Activated CD8-positive, alpha-beta memory T cell treated with anti-CD3 and anti-CD28 coated beads for 1 hour (primary cell): Measurements from ENCODE around the gene VPS50.
"Not testable (repeated sequence)": the region's sequence is repeated elsewhere in the genome, so short reads cannot be mapped to it uniquely, and the experiment has no call there.

ENCODE experiments used
- DNase-seq, 2 donors: peaks; one replicate each; pipeline ENCODE4 v3.0.0-alpha.2; 2020; ENCODE audit warnings: low read depth in 1 of 2; ENCODE audit errors: extremely low read depth in 1 of 2

Gene VPS50

DNA sequence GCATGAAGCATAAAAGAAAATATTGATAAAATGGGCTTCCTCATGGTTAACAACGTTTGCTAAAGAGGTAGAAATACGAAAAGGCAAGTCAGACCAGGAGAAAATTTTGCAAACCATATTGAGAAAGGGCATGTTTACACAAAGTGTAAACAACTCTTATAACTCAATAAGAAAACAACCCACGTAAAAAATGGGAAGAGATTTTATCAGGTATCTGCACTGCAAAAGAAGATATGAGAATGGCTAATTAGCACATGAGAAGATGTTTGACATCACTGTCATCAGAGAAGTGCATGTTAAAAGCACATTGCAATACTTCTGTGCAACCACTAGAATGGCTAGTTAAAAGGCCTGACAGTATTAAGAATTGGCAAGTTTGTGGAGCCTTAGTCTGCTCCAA, 99.5 kb downstream of the VPS50 start:
- no peak for DNase-seq

DNA sequence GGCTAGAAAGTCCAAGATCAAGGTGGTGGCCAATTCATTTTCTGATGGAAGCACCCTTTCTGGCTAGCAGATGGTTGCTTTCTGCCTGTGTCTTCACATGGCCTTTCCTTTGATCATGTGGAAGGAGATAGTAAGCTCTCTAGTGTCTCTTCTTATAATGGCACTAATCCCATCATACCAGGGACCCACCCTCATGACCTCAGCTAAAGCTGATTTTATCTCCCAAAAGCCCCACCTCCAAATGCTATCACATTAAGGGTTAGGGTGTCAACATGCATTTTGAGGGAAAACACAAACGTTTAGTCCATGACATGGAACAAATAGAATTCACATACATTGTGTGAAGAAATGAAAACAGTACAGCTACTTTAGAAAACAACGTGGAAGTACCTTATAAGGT, 100.0 kb downstream of the VPS50 start:
- no peak for DNase-seq

DNA sequence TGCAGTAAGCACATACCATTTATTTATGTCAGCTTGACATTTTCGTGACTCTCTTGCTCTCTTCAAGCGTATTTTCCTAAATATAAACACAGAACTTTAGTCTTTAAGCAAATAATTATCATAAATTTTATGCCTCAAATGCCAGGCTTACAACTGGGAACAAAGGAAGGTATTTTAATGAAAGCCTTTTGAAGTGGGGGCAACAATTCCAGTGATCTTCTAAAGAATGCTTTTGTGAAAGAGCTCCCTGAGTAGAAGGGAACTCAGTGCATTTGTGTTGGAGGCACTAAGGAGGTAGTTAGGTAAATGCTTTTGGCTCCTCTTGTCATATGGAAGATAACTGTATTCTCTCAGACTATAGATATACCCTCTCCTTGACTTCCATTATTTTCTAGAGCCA, 104.9 kb downstream of the VPS50 start:
- no peak for DNase-seq

DNA sequence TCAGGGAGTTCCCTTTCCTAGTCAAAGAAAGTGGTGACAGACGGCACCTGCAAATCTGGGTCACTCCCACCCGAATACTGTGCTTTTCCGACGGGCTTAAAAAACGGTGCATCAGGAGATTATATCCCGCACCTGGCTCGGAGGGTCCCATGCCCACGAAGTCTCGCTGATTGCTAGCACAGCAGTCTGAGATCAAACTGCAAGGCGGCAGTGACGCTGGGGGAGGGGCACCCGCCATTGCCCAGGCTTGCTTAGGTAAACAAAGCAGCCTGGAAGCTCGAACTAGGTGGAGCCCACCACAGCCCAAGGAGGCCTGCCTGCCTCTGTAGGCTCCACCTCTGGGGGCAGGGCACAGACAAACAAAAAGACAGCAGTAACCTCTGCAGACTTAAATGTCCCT, 110.0 kb downstream of the VPS50 start:
- not testable (repeated sequence) for DNase-seq

DNA sequence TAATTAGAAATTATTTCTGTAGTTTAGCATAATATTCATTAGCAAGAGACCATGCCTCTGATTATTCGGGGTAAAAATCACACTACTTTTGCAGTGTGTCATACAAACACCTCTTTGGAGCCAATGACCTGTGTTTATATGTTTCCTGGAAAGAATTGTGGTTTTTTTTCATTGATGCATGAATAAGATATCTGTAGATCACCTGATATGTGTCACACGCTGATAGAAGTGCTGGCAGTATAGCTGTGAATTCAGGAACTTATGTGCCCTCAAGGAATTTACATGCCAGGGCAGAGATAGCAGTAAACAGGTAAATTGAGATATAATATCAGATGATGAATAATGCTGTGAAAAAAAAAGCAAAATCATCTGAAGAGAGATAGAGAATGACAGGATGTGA, 118.2 kb downstream of the VPS50 start:
- no peak for DNase-seq

DNA sequence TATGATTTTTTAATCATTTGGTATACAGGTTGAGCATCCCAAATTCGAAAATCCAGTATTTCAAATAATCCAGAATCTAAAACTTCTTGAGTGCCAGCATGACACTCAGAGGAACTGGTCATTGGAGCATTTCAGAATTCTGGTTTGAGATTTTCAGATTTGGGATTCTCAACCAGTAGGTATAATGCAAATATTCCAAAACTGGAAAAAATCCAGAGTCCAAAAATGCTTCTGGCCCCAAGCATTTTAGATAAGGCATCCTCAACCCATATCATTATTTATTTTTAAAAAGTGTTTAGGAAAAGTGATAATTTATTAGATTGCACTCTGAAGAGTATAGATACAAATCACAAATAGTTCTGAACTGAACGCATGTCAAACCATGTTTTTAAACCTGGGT, 120.7 kb downstream of the VPS50 start:
- no peak for DNase-seq

DNA sequence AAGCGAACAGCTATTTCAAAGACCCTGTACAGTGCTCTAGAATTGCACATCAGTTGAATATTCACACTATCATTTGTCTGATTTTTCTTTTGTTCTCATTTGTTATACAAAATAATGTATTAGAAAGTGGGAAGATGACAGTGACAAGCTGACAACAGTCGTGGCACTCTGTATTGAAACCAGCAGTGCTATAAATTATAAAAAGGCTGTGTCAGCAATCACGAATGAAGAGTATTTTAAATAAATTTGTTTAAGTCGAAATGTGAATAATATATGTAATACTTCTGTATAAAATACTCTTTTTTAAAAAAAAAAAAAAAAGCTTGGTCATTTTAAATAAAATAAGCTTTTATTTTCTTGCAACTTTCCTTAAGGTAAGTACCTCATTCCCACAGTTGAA, 122.6 kb downstream of the VPS50 start:
- no peak for DNase-seq

DNA sequence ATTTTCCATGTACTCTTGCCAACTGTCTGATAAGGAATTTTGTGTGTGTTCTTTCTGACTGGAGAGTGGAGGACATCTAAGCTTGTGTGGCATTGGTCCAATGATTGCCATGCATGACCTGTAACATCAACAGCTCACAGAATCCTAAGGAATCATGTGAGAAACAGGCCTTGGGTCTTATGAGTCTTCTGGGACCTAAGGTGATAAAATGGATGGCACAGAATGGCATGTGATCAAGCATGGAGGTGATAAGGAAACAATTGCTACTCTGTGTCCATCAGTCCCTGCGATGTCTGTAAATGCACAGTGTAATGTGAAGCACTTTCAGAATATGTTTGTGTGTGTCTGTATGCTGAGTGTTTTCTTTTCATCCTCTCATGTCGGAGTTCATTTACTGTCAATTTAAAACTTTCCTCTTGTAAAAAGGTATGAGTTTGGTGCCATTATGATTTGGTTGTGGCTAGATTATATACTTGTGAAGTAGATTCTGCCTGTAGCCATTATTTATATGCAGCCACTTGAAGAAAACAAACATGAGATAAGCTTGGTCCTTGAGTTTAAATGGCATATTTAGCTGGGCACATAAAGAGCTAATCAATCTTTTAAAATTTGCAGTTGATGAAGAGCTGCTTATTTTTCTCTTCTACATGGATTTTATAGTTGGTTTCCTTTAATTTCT, 127.5 kb downstream of the VPS50 start:
- no peak for DNase-seq

DNA sequence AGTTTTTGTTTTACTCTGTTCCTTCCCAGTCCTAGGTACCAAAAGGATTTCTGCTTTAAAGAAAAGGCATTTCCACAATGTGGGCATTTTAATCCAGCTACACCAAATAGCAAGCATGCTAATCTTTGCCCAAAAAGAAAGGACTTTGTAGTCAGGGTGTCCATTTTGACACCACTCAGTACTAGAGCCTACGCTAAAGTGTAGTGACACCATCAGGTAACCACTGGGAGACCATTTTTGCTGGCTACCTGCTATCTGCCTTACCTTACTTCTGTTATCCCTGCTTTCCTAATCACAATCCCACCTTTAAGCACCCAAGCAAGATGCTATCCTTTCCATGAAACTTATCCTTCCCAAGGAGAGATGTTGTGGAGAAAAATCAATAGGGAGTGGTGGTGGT, 129.7 kb downstream of the VPS50 start:
- no peak for DNase-seq

DNA sequence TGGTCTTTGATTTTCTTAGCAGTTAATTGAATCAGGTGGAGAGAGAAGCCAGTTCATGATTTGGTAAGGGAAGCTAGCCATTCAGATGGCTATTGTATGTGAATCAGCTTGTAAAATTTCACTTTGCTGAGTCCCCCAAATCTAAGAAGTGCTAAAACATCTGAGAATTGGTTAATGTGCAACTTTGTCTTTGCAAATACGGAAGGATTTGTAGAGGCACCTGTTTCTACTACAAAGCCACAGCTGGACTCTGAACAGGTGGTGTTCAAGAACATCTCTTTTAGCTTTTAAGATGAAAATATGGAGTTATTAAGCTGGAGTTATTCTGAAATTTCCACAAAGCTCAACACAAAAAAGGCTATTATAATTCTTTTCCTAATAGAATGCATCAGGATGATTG, 132.6 kb downstream of the VPS50 start:
- no peak for DNase-seq

DNA sequence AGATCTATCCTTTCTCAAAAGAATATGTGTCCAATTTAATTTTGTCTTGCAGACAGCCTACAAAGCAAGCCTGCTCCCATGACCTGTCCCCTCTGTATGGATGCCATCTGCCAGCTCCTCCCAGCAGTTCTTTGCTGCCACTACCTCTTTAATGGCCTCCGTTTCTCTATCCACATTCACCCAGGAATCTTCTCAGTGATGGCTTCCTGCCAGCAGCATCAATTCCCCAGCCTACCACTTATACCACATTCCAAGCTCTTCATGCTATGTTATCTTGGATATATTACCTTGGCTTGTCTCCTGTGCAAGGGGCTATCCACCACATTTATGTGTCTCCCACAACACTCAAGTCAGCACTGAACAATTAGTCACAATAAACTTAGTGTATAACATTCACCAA, 133.2 kb downstream of the VPS50 start:
- no peak for DNase-seq

DNA sequence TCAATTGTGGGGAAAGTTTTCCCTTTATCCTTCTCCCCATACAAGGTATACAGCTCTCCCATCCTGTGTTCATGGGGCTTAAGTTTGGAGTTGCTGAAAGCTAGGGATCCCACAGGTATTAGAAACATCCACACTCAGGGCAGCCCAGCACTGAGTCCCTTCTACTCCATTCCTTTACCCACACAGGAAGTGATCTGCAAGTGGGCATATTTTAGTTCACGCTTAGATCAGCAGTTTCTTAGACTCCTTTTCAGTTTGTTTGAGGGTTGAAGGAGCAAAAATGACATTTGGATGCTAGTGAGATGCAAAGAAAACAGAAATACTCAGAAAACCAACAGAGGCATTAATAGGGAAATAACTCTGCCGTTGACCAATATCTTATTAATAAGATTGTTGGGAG, 134.7 kb downstream of the VPS50 start:
- DNase-seq: no peak

DNA sequence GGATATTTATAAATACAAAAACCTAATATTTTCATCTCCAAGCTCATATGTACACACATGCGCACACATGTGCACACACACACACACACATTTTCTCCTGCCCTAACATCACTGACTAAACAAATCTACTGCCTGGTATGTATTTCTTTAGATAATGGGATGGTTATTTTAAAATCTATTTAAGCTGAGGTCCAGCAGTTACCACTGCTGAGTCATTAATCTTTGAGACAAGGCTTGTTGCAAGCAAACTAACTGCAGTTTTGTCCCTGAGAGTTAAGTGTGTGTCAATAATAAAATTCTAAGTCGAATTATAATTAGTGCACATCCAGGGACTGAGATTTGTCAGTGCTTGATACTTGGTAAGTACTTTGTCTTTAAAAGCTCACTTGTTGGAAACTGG, 135.1 kb downstream of the VPS50 start:
- no peak for DNase-seq

DNA sequence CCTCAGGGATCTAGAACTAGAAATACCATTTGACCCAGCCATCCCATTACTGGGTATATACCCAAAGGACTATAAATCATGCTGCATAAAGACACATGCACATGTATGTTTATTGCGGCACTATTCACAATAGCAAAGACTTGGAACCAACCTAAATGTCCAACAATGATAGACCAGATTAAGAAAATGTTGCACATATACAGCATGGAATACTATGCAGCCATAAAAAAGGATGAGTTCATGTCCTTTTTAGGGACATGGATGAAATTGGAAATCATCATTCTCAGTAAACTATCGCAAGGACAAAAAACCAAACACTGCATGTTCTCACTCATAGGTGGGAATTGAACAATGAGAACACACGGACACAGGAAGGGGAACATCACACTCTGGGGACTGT, 138.8 kb downstream of the VPS50 start:
- not testable (repeated sequence) for DNase-seq

DNA sequence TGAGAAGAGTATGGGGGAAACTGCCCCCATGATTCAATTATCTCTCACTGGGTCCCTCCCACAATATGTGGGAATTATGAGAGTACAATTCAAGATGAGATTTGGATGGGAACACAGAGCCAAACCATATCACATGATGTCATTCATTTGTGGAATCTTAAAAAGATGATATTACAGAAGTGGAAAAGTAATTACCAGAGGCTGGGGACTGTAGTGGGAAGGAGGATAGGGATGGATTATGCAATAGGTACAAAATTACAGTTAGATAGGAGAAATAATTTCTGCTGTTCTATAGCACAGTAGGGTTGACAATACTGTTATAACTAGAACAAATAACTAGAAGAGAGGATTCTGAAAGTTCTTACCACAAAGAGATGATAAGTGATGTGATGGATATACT, 141.4 kb downstream of the VPS50 start:
- DNase-seq: no peak

DNA sequence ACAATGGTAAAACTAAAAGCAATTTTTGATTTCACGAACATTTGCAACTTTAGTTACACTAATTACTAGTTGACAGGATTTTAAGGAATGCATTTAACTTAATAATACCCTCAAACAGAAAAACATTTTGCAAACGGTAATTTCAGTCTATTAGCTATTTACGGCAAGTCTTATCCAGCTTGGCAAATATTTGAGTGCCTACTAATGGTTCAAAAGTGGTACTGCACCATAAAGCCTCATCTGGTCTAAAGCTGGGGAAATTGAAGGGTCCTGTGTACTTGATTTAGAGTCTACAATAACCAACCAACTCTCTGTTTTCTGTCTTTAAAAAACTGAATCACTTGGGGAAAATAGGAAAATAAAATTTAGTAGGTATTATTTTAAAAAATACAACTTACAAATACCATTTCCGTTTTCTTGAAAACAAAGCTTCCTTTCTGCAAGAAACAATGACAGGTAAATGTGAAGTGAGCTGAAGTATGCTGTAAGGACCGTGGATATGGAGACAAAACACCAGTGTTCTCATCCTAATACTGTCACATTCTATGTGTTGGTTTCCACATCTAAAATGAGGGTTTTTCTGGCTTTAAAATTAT, 142.3 kb downstream of the VPS50 start:
- no peak for DNase-seq

DNA sequence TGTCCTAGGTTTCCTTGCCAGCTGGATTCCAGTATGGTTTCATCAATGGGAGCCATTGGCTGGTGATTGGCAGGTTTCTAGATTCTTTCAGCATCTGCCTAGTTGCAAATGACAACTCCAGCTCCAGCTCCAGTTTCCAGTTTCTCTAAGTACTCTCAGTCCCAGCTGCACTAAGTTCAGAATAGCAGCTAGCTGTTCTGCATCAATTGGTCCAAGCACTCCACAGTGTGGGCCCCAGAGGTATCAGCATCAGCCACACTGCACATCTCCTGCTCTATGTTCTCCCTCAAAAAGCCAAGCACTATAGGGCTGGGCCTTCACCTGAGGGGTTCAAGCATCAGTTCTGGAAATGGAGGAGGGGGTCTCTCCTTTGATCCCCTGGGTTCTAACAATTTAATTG, 143.4 kb downstream of the VPS50 start:
- DNase-seq: no peak

DNA sequence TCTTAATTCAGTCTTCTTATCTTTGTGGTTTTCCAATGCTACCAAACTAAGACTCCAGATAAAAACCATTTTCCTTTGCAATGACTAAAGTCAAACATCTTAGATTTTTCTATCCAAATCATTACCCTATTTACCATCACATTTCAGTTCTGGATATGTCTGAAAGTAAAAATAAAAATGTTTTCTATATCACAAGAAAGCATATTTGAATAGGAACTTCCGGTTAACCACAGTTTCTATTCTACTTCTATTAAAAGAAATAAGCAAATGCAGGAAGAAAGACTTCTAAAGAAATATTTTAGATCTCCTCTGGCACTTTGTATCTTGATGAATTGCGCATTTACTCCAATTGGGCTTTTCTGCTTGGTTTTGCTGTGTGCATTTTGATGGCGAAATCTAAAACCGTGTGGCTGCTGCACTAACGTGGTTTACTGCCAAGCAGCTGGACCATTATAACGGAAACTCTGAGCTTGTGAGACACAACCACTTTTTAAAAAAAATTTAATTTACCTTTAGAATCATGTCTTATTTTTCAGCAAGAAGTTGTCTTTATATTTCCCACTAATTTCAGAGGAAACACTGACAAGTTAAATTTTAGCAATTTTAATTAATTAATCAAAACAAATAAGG, 146.1 kb downstream of the VPS50 start:
- no peak for DNase-seq

DNA sequence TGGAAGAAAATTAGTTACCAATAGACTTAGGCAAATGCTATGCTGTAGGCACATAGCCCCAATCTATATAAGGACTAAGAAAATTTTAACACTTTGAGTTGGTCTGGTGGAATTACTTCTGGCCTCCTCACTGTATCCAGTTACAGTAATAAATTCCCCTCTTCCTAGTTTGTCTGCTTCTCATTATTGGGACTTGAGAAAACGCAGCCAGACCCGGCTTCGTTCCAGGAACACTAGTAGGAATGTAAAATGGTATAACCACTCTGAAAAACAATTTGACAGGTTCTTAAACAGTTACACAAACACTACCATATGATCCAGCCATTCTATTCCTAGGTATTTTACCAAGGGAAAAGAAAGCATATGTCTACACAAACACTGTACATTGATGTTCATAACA, 150.2 kb downstream of the VPS50 start:
- no peak for DNase-seq

DNA sequence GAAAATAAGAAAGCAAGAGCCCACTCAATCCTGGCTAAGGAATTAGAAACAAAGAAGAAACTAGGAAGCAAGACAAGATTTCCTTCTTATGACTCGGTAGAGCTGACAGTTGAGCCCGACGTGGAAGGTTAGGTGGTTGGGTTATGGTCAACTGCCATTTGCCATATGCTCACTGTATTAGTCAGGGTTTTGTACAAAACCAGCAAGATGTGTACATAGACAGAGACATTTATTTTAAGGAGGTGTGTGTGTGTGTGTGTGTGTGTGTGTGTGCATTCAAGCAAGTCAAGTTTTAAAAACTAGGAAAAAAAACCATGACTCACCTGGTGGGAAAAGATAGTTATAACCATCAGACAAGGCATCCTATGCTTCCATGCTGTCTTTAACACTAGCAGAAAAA, 158.5 kb downstream of the VPS50 start:
- DNase-seq: no peak

DNA sequence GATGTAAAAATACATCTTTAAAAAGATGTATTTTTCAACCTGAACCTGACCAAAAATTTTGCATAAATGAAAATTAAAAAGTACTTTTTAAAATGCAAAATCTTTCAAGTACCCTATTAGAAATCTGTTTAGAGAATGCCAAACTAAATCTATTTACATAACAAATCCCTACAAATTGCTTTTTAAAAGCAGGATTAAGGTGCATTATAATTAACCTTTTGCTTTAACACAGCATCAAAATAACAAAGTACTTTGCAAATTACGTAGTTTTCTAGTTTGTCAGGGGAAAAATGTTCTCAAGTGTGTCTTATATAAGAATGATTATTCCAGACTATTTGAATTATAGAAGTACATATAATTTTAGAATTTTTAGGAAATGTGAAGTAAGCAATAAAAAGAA, 160.8 kb downstream of the VPS50 start:
- DNase-seq: no peak

DNA sequence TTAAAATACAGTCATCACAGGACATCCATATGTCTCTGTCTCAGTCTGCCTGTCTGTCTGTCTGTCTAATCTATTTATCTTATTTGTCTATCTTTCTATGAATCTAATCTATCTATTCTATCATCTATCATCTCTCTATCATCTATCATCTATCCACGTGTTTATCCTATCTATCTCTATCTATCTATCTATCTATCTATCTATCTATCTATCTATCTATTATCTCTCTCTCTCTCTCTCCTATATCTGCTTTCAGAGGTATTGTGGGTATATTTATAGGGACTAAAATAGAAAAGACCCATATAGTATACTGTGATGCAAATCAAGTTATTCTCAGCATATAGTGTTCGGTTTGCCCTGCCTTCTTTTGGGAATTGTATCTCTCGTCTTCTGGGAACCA, 167.5 kb downstream of the VPS50 start:
- no peak for DNase-seq

DNA sequence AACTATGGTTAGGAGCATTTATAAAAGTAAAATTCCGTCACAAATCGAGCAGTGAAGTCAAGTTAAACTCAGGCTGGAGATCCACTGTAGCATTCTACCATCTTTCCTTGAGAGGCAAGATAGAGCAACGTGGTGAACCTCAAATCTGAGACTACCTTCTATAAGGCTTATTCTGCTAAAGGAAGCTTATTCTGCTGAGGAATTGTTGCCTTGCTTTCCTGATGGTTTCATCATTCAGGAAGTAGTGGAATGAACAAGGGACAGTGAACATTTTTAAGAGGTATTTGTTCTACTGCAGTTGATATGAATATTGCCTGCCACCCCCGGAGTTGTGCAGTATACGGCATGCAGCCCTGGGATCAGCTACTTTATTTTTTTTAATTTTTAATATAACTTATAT, 170.8 kb downstream of the VPS50 start:
- DNase-seq: no peak
